Neural progenitor cell (in vitro differentiated cells): ENCODE results near the gene TMEM63C. TPM values are rescaled to one million over a fixed set of nuclear protein-coding genes. Genes with fewer than 3 reads are reported as not detected.

Source experiments
- DNase-seq: peaks from one replicate; pipeline ENCODE4 v3.0.0-alpha.2; 2016; ENCODE audit warnings: low spot score
- H2AFZ ChIP-seq: fragments of 200-600 bp; sonication (generic); replicated peaks from 2 replicates; pipeline ENCODE4 v1.6.1; 2016; ENCODE audit warnings: antibody characterized with exemption
- H3F3A ChIP-seq: fragments of 200-600 bp; sonication (generic); 2 replicates; pipeline ENCODE4 v1.6.1; 2016; ENCODE audit warnings: antibody characterized with exemption, low read depth
- H3K27ac ChIP-seq: fragments of 200-600 bp; sonication (generic); 2 replicates; pipeline ENCODE4 v1.5.1; 2016; ENCODE audit warnings: mild to moderate bottlenecking
- H3K27me3 ChIP-seq: fragments of 200-600 bp; sonication (generic); 2 replicates; pipeline ENCODE4 v1.6.1; 2016; ENCODE audit warnings: mild to moderate bottlenecking, moderate library complexity
- H3K36me3 ChIP-seq: fragments of 200-600 bp; sonication (generic); 2 replicates; pipeline ENCODE4 v1.5.1; 2016
- H3K4me1 ChIP-seq: fragments of 200-600 bp; sonication (generic); 2 replicates; pipeline ENCODE4 v1.6.1; 2016; ENCODE audit warnings: mixed run types
- H3K4me2 ChIP-seq: fragments of 200-600 bp; sonication (generic); 2 replicates; pipeline ENCODE4 v1.6.1; 2016
- H3K4me3 ChIP-seq: fragments of 200-600 bp; sonication (generic); 2 replicates; pipeline ENCODE4 v1.5.1; 2016
- H3K79me2 ChIP-seq: fragments of 200-600 bp; sonication (generic); 2 replicates; pipeline ENCODE4 v1.6.1; 2016; ENCODE audit warnings: low read depth
- H3K9ac ChIP-seq: fragments of 200-600 bp; sonication (generic); 2 replicates; pipeline ENCODE4 v1.6.1; 2016
- H3K9me3 ChIP-seq: fragments of 200-600 bp; sonication (generic); 2 replicates; pipeline ENCODE4 v1.5.1; 2016; ENCODE audit warnings: low read depth
- H4K20me1 ChIP-seq: fragments of 200-600 bp; sonication (generic); 2 replicates; pipeline ENCODE4 v1.6.1; 2016; ENCODE audit warnings: low read depth
- H3K27ac Mint-ChIP-seq: 3 replicates; pipeline ENCODE4 v1.8.0; 2021; ENCODE audit warnings: mixed read lengths
- H3K27me3 Mint-ChIP-seq: 2 replicates; pipeline ENCODE4 v1.8.0; 2022; ENCODE audit warnings: low read depth, mild to moderate bottlenecking, inconsistent platforms, moderate library complexity, mixed read lengths; ENCODE audit not compliant: insufficient read depth
- H3K36me3 Mint-ChIP-seq: 3 replicates; pipeline ENCODE4 v1.8.0; 2021; ENCODE audit warnings: mixed read lengths
- H3K4me1 Mint-ChIP-seq: 3 replicates; pipeline ENCODE4 v1.8.0; 2021; ENCODE audit warnings: mixed read lengths
- H3K4me3 Mint-ChIP-seq: 3 replicates; pipeline ENCODE4 v1.8.0; 2021; ENCODE audit warnings: mild to moderate bottlenecking, moderate library complexity, mixed read lengths
- H3K9me3 Mint-ChIP-seq: 3 replicates; pipeline ENCODE4 v1.8.0; 2020; ENCODE audit warnings: mixed read lengths
- EZH2 ChIP-seq: fragments of 200-600 bp; sonication (generic); IDR thresholded peaks from 2 replicates; pipeline ENCODE4 v1.6.1; 2017; ENCODE audit warnings: antibody characterized with exemption, mild to moderate bottlenecking, moderate library complexity
- EZH2phosphoT487 ChIP-seq: fragments of 200-600 bp; sonication (generic); IDR thresholded peaks from 2 replicates; pipeline ENCODE4 v1.6.1; 2017; ENCODE audit warnings: antibody characterized with exemption
- total RNA-seq: library from RNA; depleted of rRNA; stranded (reverse); fragments of >200 nt; gene quantifications from 2 replicates; pipeline ENCODE4 v1.2.3, GENCODE V29; 2015; ENCODE audit warnings: low replicate concordance
- TF ChIP-seq, protein P1 (sequence below): fragments of 200-600 bp; sonication (generic); IDR thresholded peaks from 2 replicates; pipeline ENCODE4 v1.5.1; 2017; ENCODE audit warnings: antibody characterized with exemption, mild to moderate bottlenecking

TMEM63C gene
- total RNA-seq, 1 donor from 2014 or later, result 1.5 TPM

DNA sequence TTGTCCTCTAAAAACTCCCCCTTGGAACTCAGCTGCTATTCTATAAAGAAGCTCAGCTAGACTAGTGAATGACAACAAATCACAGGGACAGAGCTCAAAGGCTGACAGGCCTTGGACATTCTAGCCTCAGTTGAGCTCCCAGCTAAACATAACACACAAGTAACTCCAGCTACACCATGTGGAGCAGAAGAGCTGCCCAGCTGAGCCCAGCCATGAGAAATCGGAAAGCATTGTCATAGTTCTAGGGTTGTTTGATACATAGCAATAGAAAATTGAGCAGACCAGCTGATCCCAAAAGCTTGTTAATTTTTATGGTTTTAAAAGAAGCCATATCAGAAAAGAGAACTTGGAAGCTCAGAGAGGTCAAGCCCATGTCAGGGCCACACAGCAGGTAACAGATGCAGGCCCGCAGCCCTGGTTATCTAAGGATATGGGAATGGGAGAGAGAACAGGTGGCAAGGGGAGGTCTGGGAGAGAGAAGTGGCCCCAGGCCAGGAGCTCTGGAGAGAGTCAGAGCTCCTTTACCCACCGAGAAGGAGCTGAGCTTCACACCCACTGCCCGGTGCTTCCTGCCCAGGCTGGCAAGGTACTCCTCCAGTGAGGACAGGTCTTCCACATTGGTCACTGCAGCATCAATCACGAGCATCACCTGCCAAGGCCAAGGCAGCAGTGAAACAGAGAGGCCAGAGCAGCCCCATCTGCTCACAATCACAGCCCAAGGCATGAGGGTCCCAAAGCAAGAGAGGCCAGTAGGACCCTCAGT, 86.5 kb downstream of the TMEM63C start:
- Histone ChIP-seq H2AFZ (no peak overlapping the region), H3K27ac (no peak overlapping the region), H3K36me3 (no peaks in the 10 kb centered on the region), H4K20me1 (no peaks in the 10 kb centered on the region), H3K4me3 (no peak overlapping the region), H3K79me2 (no peaks in the 10 kb centered on the region), H3K9ac (no peak overlapping the region), H3K27me3 (peaks cover 61% of the 10 kb centered on the region), H3F3A (peaks cover 6% of the 10 kb centered on the region), H3K9me3 (no peaks in the 10 kb centered on the region), H3K4me1 (peaks cover 9% of the 10 kb centered on the region), H3K4me2 (no peak overlapping the region)
- peaks cover 2% of the 10 kb centered on the region for H3K36me3 Mint-ChIP-seq
- peaks cover 47% of the 10 kb centered on the region for H3K27me3 Mint-ChIP-seq
- peaks cover 8% of the 10 kb centered on the region for H3K9me3 Mint-ChIP-seq
- peaks cover 3% of the 10 kb centered on the region for H3K4me1 Mint-ChIP-seq
- H3K4me3 Mint-ChIP-seq, result no peak overlapping the region
- DNase-seq, result no peak
- no peak overlapping the region for H3K27ac Mint-ChIP-seq
- TF ChIP-seq, protein P1, sequence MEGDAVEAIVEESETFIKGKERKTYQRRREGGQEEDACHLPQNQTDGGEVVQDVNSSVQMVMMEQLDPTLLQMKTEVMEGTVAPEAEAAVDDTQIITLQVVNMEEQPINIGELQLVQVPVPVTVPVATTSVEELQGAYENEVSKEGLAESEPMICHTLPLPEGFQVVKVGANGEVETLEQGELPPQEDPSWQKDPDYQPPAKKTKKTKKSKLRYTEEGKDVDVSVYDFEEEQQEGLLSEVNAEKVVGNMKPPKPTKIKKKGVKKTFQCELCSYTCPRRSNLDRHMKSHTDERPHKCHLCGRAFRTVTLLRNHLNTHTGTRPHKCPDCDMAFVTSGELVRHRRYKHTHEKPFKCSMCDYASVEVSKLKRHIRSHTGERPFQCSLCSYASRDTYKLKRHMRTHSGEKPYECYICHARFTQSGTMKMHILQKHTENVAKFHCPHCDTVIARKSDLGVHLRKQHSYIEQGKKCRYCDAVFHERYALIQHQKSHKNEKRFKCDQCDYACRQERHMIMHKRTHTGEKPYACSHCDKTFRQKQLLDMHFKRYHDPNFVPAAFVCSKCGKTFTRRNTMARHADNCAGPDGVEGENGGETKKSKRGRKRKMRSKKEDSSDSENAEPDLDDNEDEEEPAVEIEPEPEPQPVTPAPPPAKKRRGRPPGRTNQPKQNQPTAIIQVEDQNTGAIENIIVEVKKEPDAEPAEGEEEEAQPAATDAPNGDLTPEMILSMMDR, result no peak
- TF ChIP-seq EZH2 (no peak), EZH2phosphoT487 (no peak)

DNA sequence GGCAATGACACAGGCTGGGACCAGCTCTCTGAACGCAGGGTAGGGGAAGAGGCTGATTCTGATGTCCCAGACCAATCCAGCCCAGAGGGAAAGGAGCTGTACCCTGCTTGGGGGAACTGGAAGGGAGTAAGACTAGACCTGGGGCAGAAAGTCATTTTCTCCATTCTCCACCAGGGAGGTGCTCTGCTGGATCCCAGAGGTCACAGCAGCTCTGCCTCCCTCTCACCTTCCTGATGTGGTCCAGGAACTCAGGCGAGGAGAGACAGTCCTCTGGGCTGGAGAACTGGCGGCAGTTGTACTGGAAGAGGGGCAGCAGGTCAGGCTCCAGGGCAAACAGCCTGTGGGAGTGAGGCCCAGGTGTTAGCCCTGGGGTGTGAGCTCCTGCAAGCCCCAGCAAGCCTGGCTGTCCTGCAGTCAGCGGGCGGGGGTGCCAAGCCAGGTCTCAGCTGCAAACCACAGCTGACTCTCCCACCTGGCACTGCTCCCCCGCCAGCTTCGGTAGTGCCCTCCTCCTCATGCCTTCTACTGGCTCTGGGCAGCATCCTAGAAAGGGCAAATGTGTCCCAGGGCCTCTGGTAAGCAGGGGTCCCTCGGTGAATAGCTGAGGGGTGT, 87.5 kb downstream of the TMEM63C start:
- Mint-ChIP-seq H3K27ac (no peak overlapping the region), H3K36me3 (peaks cover 2% of the 10 kb centered on the region), H3K27me3 (peaks cover 44% of the 10 kb centered on the region), H3K4me3 (peak overlapping the region; percentile 1), H3K4me1 (peaks cover 3% of the 10 kb centered on the region), H3K9me3 (peaks cover 8% of the 10 kb centered on the region)
- H3K79me2 ChIP-seq, result no peaks in the 10 kb centered on the region
- DNase-seq, result no peak
- no peaks in the 10 kb centered on the region for H3K36me3 ChIP-seq
- H3F3A ChIP-seq, result peaks cover 6% of the 10 kb centered on the region
- peaks cover 70% of the 10 kb centered on the region for H3K27me3 ChIP-seq
- no peak overlapping the region for H3K4me3 ChIP-seq
- H3K9me3 ChIP-seq, result no peaks in the 10 kb centered on the region
- H4K20me1 ChIP-seq, result no peaks in the 10 kb centered on the region
- peaks cover 9% of the 10 kb centered on the region for H3K4me1 ChIP-seq
- no peak overlapping the region for H3K4me2 ChIP-seq
- H2AFZ ChIP-seq, result no peak overlapping the region
- no peak overlapping the region for H3K9ac ChIP-seq
- TF ChIP-seq, protein P1, result no peak
- TF ChIP-seq EZH2phosphoT487, result no peak
- TF ChIP-seq EZH2, result no peak
- no peak overlapping the region for H3K27ac ChIP-seq

DNA sequence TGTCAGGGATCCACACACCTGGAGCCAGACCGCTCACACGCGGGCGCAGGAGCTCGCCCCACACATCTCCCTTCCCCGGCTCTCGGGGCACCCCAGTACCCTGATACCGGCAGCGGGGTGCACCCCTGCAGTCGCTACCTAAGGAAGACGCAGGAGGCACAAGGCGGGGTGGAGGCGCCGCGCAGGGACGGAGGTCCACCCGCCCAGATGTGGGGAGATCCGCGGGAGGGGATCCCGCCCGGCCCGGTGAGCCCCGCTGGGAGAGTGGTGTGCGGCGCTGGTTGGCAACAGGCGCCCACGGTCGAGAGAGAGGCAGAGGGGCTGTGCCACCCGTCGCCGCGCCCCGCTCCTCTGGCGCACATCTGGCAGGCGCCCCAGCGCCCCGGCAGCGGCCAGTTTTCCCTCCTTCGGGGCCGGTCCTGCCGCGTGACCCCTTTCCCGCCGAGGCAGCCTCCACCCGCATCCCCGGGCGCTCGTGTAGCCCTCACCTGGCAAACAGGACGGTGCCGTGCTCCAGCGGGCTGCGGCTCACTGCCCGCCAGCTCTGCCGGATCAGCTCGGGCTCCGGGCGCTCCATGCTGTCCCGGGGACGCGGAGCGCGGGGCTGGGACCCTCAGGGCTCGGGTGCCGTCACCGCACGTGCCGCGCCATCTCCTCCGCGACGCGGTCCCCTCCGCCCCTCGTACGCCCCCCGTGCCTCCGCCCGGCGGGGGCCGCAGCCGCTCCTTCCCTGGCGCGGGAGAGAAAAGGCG, 88.9 kb downstream of the TMEM63C start:
- H3K9ac ChIP-seq, result no peak overlapping the region
- peaks cover 15% of the 10 kb centered on the region for H3K4me1 ChIP-seq
- H3K4me2 ChIP-seq, result peak overlapping the region; percentile 82
- peaks cover 46% of the 10 kb centered on the region for H3K27me3 Mint-ChIP-seq
- DNase-seq, result peak; percentile 39
- peaks cover 15% of the 10 kb centered on the region for H3K4me1 Mint-ChIP-seq
- H3F3A ChIP-seq, result peaks cover 10% of the 10 kb centered on the region
- no peaks in the 10 kb centered on the region for H3K79me2 ChIP-seq
- peaks cover 4% of the 10 kb centered on the region for H3K36me3 Mint-ChIP-seq
- no peak overlapping the region for H3K27ac Mint-ChIP-seq
- peaks cover 12% of the 10 kb centered on the region for H3K9me3 Mint-ChIP-seq
- peaks cover 7% of the 10 kb centered on the region for H4K20me1 ChIP-seq
- peak; percentile 98 for TF ChIP-seq EZH2
- TF ChIP-seq, protein P1, result no peak
- TF ChIP-seq EZH2phosphoT487, result peak; percentile 96
- peak overlapping the region; percentile 45 for H3K4me3 ChIP-seq
- no peak overlapping the region for H3K4me3 Mint-ChIP-seq
- H3K9me3 ChIP-seq, result no peaks in the 10 kb centered on the region
- peak overlapping the region; percentile 77 for H2AFZ ChIP-seq
- no peaks in the 10 kb centered on the region for H3K36me3 ChIP-seq
- H3K27ac ChIP-seq, result no peak overlapping the region
- peaks cover 70% of the 10 kb centered on the region for H3K27me3 ChIP-seq
